ENCODE measurements around the gene MUC2. TPM values are rescaled to one million over a fixed set of nuclear protein-coding genes. Genes with fewer than 3 reads are reported as not detected.

The MUC2 gene
- total RNA-seq, 1 donor from 2014 or later, result not detected

DNA sequence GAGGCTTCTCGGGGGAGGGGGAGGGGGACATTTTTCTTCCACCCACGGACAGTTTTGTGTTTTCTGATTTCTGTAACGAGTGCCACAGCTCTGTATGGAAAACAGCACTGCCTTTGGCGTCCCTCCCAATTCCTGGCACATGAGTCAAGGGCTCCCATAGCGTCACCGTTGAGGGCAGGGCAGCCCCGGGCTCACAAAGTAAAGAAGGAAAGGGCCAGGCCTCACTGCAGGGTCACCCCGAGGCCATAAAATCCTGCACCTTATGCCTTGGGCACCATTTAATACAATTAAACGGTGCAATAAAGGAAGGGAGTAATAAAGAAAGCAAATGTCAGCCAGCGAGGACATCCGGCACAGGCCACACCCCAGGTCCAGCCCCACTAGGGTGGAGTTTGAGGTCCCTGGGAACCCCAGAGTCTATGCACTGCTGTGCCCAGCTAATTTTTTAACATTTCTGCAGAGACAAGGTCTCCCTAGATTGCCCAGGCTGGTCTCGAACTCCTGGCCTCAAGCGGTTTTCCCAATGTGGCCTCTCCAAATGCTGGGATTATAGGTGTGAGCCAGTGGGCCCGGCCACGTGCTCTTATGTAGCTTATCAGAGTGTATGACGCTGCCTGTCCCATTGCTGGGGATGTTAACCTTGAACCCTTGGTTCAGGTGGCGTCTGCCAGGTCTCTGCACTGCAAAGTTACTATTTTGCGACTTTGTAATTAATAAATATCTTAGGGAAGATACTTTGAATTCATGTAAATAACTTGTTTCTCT lies 13.6 kb upstream of the MUC2 start:
- H3K27ac ChIP-seq, result no peak overlapping the region
- intact Hi-C loops (cut with DNase I), result no loop called here
- TF ChIP-seq, protein P1, sequence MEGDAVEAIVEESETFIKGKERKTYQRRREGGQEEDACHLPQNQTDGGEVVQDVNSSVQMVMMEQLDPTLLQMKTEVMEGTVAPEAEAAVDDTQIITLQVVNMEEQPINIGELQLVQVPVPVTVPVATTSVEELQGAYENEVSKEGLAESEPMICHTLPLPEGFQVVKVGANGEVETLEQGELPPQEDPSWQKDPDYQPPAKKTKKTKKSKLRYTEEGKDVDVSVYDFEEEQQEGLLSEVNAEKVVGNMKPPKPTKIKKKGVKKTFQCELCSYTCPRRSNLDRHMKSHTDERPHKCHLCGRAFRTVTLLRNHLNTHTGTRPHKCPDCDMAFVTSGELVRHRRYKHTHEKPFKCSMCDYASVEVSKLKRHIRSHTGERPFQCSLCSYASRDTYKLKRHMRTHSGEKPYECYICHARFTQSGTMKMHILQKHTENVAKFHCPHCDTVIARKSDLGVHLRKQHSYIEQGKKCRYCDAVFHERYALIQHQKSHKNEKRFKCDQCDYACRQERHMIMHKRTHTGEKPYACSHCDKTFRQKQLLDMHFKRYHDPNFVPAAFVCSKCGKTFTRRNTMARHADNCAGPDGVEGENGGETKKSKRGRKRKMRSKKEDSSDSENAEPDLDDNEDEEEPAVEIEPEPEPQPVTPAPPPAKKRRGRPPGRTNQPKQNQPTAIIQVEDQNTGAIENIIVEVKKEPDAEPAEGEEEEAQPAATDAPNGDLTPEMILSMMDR (IDR thresholded peaks at IDR 0.05), result no peak
- DNase-seq, result peak; percentile 63
- H3K36me3 ChIP-seq, result no peaks in the 10 kb centered on the region
- ATAC-seq, result peak; percentile 55
- H3K4me1 ChIP-seq, result no peaks in the 10 kb centered on the region
- H3K9me3 ChIP-seq, result no peaks in the 10 kb centered on the region
- no peak overlapping the region for H3K4me3 ChIP-seq
- no peaks in the 10 kb centered on the region for H3K27me3 ChIP-seq

DNA sequence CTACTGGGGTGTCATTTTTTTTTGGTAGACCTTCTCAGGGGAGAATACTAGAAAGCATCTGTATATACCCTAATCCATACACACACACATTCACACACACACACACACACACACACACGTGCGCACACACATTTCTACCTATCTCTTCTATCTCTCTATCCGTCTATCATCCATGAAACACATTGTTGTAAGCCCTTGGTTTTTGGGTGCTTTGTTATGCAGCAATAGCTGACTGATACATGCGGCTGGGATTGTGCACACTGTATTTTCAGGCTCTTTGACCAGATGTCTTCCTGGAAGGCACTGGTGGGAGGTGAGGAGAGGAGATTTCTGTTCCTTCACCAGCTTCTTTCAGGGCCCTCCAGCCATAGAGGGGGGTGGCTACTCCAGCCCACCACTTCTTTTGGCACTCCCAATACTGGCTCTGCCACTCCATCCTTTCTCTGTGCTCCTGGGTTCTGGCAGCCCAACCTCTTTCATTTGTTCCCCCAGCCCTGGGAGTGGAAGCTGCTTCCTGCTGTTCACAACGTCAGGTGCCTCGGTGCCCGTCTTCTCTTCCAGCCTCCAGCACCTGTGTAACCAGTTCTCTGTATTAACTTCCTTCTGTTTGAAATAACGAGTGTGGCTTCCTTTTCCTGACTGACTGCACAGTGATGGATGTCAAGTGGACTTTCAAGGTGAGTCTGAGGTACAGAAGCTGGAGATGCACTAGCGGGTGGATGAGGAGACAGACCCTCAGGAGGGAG lies 12.4 kb upstream of the MUC2 start:
- H3K36me3 ChIP-seq, result no peaks in the 10 kb centered on the region
- no peak for DNase-seq
- ATAC-seq, result no peak
- no peaks in the 10 kb centered on the region for H3K4me1 ChIP-seq
- no peaks in the 10 kb centered on the region for H3K9me3 ChIP-seq
- intact Hi-C loops (cut with DNase I), result no loop called here
- no peak overlapping the region for H3K4me3 ChIP-seq
- TF ChIP-seq, protein P1 (IDR thresholded peaks at IDR 0.05), result no peak
- no peaks in the 10 kb centered on the region for H3K27me3 ChIP-seq
- H3K27ac ChIP-seq, result no peak overlapping the region

GRCh38 chr11:1064167-1064566 lies 10.5 kb upstream of the MUC2 start:
- TF ChIP-seq, protein P1 (IDR thresholded peaks at IDR 0.05), result no peak
- Histone ChIP-seq H3K4me3 (no peak overlapping the region), H3K9me3 (no peaks in the 10 kb centered on the region), H3K36me3 (no peaks in the 10 kb centered on the region), H3K4me1 (no peaks in the 10 kb centered on the region), H3K27ac (no peak overlapping the region), H3K27me3 (no peaks in the 10 kb centered on the region)
- DNase-seq, result no peak
- ATAC-seq, result peak; percentile 33
- intact Hi-C loops (cut with DNase I), result no loop called here

GRCh38 chr11:1067812-1068496 lies 6.7 kb upstream of the MUC2 start:
- Histone ChIP-seq H3K27me3 (no peaks in the 10 kb centered on the region), H3K4me3 (no peak overlapping the region), H3K27ac (no peak overlapping the region), H3K36me3 (no peaks in the 10 kb centered on the region), H3K4me1 (peaks cover 7% of the 10 kb centered on the region), H3K9me3 (no peaks in the 10 kb centered on the region)
- no peak for ATAC-seq
- DNase-seq, result no peak
- intact Hi-C loops (cut with DNase I), result no loop called here
- TF ChIP-seq, protein P1 (IDR thresholded peaks at IDR 0.05), result no peak

- no peaks in the 10 kb centered on the region for H3K27me3 ChIP-seq
- peaks cover 17% of the 10 kb centered on the region for H3K4me1 ChIP-seq
- ATAC-seq (no peak), DNase-seq (no peak)
- H3K36me3 ChIP-seq, result no peaks in the 10 kb centered on the region
- TF ChIP-seq, protein P1 (IDR thresholded peaks at IDR 0.05), result no peak
- no peaks in the 10 kb centered on the region for H3K9me3 ChIP-seq
- intact Hi-C loops (cut with DNase I), result no loop called here
- H3K4me3 ChIP-seq, result no peak overlapping the region
- no peak overlapping the region for H3K27ac ChIP-seq
These were observed 4.9 kb upstream of the MUC2 start for GRCh38 chr11:1069740-1070139.
